ENCODE data around the gene ANKMY1. TPM values are rescaled to one million over a fixed set of nuclear protein-coding genes. Genes with fewer than 3 reads are reported as not detected.

The ANKMY1 gene
- total RNA-seq, 2 experiments from 2014 or later, result 28.2 to 31.5 TPM

DNA sequence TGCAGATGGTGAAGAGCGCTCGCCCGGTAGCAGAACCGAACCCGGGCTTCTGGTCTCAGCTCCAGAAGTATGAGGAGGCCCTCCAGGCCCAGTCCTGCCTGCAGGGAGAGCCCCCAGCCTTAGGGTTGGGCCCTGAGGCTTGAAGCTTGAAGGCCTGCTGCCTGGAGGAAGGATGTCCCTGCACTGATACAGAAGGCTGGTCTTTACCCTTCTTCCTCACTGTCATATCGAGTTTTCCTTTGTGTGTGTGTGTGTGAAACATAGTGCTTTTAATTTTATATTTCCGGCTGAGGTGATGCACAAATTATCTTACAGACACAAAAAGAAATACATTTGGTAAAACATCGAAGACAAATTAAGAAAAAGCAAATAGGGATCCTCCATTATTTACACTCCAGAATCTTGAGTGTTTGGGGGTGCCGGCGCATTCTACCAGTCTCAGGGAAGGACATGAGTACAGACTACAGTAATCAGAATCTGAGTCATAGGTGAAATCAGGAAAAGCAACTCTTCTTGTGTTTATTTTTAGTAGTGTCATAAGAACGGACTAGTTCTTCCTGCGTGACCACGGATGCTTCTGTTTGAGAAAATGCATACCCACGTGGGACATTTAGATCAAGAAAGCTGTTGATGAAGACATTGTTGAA is 3.7 kb upstream of the ANKMY1 start:
- Mint-ChIP-seq H3K4me1 (peaks cover 75% of the 10 kb centered on the region), H3K4me3 (peak overlapping the region; percentile 92), H3K36me3 (ENCODE audit: low read depth) (peaks cover 62% of the 10 kb centered on the region), H3K9me3 (no peaks in the 10 kb centered on the region), H3K27ac (peak overlapping the region; percentile 87), H3K27me3 (no peaks in the 10 kb centered on the region)
- ChIA-PET CTCF (interaction anchor here (1.4 to 2.4 kb wide), 5 partner anchors 18 to 60 kb away, joined by 3 to 13 read pairs (median 8); partner anchors contain the start of gene CAPN10), POLR2A (interaction anchor here (0.8 to 2.8 kb wide), 14 partner anchors 7 to 754 kb away, joined by 3 to 74 read pairs (median 6); partner anchors contain the start of genes CAPN10, GPR35, HDLBP and PASK)
- peak; percentile 34 for DNase-seq

DNA sequence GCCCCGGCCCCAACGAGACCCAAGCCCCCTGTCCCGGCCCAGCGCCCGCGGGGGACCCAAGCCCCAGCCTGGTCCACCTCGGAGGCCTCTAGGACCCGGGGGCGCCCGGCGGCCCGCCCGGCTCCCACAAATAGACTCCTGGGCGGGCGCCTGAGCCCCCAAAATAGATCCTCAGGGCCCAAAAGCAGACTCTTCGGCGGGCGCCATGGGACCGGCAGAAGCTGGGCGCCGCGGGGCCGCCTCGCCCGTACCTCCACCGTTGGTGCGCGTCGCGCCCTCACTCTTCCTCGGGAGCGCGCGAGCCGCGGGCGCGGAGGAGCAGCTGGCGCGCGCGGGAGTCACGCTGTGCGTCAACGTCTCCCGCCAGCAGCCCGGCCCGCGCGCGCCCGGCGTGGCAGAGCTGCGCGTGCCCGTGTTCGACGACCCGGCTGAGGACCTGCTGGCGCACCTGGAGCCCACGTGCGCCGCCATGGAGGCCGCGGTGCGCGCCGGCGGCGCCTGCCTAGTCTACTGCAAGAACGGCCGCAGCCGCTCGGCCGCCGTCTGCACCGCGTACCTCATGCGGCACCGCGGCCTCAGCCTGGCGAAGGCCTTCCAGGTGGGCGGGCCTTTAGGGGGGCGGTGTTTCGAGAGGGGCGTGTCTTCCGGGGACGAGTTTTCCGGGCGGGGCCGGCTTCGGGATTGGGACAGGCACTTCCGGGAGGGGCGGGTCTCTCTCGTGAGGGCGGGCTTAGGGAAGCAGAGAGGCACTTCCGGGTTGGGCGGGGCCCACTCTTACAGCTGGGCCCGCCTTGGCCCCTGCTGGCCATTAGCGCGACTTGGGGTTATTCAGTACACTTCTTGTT is 2.9 kb upstream of the ANKMY1 start:
- peak; percentile 100 for DNase-seq
- CTCF ChIA-PET, result interaction anchor here (1.4 to 2.4 kb wide), 5 partner anchors 19 to 61 kb away, joined by 3 to 13 read pairs (median 8); partner anchors contain the start of gene CAPN10
- Mint-ChIP-seq H3K27ac (peak overlapping the region; percentile 87), H3K9me3 (no peaks in the 10 kb centered on the region), H3K36me3 (ENCODE audit: low read depth) (peaks cover 61% of the 10 kb centered on the region), H3K4me1 (peaks cover 75% of the 10 kb centered on the region), H3K27me3 (no peaks in the 10 kb centered on the region), H3K4me3 (peak overlapping the region; percentile 92)
- POLR2A ChIA-PET, result interaction anchor here (0.7 to 2.8 kb wide), 17 partner anchors 8 to 1143 kb away, joined by 3 to 74 read pairs (median 5); partner anchors contain the start of genes CAPN10, GPR35, HDLBP and PASK

DNA sequence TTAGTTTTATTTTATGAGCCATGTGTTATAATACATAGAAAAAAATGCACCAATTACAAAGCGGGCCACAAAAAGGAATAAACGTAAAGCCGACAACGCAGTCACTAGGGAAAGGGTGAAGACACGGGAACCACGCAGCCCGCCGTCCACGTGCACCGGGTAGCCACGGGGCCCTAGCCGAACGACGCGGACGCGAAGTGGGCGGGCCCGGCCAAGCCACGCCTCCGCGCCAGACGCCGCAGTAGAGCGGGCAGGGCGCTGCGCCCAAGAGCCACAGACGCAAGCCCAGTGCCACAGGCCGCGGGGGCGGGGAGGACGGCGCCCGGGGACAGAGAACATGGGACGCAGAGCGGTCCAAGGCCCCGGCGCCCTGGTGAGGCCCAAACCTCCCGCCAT is 2.3 kb upstream of the ANKMY1 start, which contains the start of gene DUSP28:
Gene DUSP28, plus strand, starts transcription at position 274 of the 396 bp plus-strand sequence. CDS start 328 bp downstream, outside the sequence.
- DNase-seq, result peak; percentile 92
- Mint-ChIP-seq H3K36me3 (ENCODE audit: low read depth) (peaks cover 57% of the 10 kb centered on the region), H3K9me3 (no peaks in the 10 kb centered on the region), H3K4me3 (peak within 1 kb of the TSS; percentile 92), H3K4me1 (peaks cover 69% of the 10 kb centered on the region), H3K27me3 (no peaks in the 10 kb centered on the region), H3K27ac (peak within 1 kb of the TSS; percentile 87)
- ChIA-PET CTCF (interaction anchor here (1.2 to 2.4 kb wide), 6 partner anchors 20 to 62 kb away, joined by 3 to 13 read pairs (median 7); partner anchors contain the start of gene CAPN10), POLR2A (interaction anchor here (0.7 to 2.8 kb wide), 13 partner anchors 9 to 1143 kb away, joined by 3 to 74 read pairs (median 7); partner anchors contain the start of genes CAPN10, GPR35, PASK and RNPEPL1)

DNA sequence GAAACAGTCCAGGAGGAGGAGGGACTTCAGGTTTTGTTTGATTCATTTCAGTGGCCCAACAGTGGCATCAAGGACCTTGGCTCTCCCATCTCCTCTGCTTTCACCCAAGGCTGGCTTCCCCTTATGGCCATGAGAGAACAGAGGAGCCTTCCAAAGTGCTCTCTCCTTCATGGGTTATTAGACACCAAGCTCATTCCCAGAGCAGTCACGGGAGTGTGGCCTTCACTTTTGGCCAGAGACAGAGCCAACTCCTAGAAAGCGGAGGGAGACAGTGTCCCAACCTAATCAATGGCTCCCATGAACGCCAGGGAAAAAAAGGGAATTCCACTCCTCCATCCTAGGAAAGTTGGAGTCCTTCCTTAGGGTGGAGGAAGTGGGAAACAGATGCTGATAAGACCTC is 1.5 kb upstream of the ANKMY1 start:
- POLR2A ChIA-PET, result interaction anchor here (1.0 to 2.8 kb wide), 5 partner anchors 13 to 590 kb away, joined by 3 to 22 read pairs (median 5); partner anchors contain the start of genes CAPN10 and PASK
- peaks cover 61% of the 10 kb centered on the region for H3K4me1 Mint-ChIP-seq

DNA sequence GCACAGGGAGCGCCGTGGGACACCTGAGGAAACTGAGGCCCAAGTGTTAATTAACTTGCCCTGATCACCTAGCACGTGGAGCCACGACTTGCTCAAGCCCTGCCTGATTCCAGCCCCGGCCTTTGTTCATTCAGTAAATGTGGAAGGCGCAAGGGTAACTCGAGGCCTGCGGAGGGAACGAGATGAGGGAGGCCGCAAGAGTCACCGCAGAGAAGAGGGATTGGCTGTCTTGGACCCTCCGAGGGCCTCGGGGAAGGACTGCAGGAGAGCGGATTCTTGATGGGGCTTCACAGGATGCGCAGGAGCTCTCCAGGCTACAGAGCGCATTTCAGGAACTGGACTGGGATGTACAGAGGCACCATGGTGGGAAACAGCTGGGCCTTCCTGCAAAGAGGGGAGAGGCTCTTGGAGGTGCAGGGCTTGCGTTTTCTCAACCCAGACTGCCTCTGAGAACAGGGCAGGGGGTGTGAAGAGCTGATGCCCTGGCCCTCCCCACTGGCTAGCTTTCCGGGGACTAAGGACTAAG is 511 bp upstream of the ANKMY1 start:
- Mint-ChIP-seq H3K4me3 (peak overlapping the region; percentile 92), H3K36me3 (ENCODE audit: low read depth) (peaks cover 49% of the 10 kb centered on the region), H3K9me3 (no peaks in the 10 kb centered on the region), H3K4me1 (peaks cover 51% of the 10 kb centered on the region), H3K27ac (peak overlapping the region; percentile 49), H3K27me3 (no peaks in the 10 kb centered on the region)
- POLR2A ChIA-PET, result interaction anchor here (3.1 kb wide), 1 partner anchor 8 kb away, joined by 19 read pairs; no protein-coding TSS in a partner anchor
- DNase-seq, result no peak
- CTCF ChIA-PET, result interaction anchor here (1.1 to 2.4 kb wide), 2 partner anchors 8 to 44 kb away, joined by 4 to 22 read pairs; no protein-coding TSS in a partner anchor

More for the DNA sequence above, 1.5 kb upstream of the ANKMY1 start:
- H3K27ac Mint-ChIP-seq, result peak overlapping the region; percentile 78
- H3K9me3 Mint-ChIP-seq, result no peaks in the 10 kb centered on the region
- CTCF ChIA-PET, result interaction anchor here (1.2 kb wide), 1 partner anchor 45 kb away, joined by 4 read pairs; no protein-coding TSS in a partner anchor
- H3K4me3 Mint-ChIP-seq, result peak overlapping the region; percentile 92
- peaks cover 52% of the 10 kb centered on the region for H3K36me3 Mint-ChIP-seq (ENCODE audit: low read depth)
- no peak for DNase-seq
- H3K27me3 Mint-ChIP-seq, result no peaks in the 10 kb centered on the region

DNA sequence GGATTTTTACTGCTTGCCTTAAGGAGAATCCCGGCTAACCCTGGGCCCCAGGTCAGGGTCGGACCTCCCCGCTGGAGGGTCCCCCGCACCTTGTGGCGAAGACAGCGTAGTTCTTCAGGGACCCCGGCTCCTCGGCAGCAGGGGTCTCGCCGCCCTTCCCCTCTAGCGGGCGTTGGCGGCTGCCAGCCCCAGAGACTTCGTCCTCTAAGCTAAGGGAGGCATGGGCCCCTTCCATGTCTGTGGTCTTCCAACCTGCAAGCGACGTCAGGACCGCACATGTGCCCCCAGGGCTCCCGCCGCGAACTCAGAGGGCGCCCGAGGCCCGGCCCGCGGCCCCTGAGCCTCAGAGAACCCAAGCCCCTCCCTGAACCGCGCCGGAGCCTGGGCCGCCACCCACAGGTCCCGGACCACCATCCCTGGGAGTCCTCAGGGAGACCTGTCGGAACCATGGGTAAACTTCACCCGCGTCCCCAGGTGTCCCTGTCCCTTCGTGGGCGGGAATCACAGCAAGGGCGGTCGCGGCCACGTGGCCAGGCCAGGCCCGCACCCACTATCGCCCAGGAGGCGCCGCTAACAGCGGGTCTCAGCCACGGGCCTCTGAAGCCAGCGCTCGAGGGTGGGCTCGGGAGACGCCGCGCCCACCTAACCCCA is 562 bp downstream of the ANKMY1 start:
- ChIA-PET POLR2A (interaction anchor here (1.0 to 3.1 kb wide), 2 partner anchors 9 to 30 kb away, joined by 4 to 19 read pairs; partner anchors contain the start of gene CAPN10), CTCF (interaction anchor here (1.0 to 2.4 kb wide), 7 partner anchors 9 to 43 kb away, joined by 4 to 22 read pairs (median 8); partner anchors contain the start of gene CAPN10)
- DNase-seq, result no peak
- no peaks in the 10 kb centered on the region for H3K27me3 Mint-ChIP-seq
- H3K9me3 Mint-ChIP-seq, result no peaks in the 10 kb centered on the region
- peak overlapping the region; percentile 37 for H3K4me3 Mint-ChIP-seq
- H3K27ac Mint-ChIP-seq, result no peak overlapping the region
- H3K4me1 Mint-ChIP-seq, result peaks cover 40% of the 10 kb centered on the region
- H3K36me3 Mint-ChIP-seq (ENCODE audit: low read depth), result peaks cover 46% of the 10 kb centered on the region

DNA sequence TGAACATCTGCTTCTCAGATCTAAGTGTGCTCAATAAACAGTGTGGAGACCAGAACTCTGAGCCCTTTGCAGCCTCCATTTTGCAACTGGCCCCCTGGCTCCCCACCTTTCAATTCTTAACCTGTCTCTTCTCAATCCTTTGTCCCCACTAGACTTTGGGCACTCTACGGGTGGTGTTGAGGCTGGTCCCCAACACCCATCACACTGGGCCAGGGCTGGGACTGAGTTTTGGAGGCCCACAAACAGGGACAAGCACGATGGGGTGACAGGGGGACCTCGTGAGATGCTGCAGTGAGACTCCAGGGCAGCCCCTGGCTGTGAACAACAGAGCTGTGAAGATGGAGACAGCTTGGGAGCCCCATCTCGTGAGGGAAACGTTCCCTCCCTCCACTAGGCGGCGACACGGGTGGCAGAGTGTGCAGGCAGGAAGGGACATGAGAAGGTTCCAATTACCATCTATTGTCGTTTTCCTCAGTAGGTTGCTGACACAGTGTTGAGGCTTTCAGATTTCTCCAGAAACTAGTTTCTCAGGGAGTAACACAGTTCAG is 1.2 kb downstream of the ANKMY1 start:
- Mint-ChIP-seq H3K27me3 (no peaks in the 10 kb centered on the region), H3K36me3 (ENCODE audit: low read depth) (peaks cover 49% of the 10 kb centered on the region), H3K4me3 (peak overlapping the region; percentile 37), H3K27ac (peak overlapping the region; percentile 48), H3K9me3 (no peaks in the 10 kb centered on the region), H3K4me1 (peaks cover 36% of the 10 kb centered on the region)
- ChIA-PET CTCF (interaction anchor here (1.0 to 2.4 kb wide), 6 partner anchors 9 to 43 kb away, joined by 5 to 22 read pairs (median 8); partner anchors contain the start of gene CAPN10), POLR2A (interaction anchor here (1.0 to 3.1 kb wide), 2 partner anchors 10 to 30 kb away, joined by 4 to 19 read pairs; partner anchors contain the start of gene CAPN10)
- DNase-seq, result peak; percentile 81

DNA sequence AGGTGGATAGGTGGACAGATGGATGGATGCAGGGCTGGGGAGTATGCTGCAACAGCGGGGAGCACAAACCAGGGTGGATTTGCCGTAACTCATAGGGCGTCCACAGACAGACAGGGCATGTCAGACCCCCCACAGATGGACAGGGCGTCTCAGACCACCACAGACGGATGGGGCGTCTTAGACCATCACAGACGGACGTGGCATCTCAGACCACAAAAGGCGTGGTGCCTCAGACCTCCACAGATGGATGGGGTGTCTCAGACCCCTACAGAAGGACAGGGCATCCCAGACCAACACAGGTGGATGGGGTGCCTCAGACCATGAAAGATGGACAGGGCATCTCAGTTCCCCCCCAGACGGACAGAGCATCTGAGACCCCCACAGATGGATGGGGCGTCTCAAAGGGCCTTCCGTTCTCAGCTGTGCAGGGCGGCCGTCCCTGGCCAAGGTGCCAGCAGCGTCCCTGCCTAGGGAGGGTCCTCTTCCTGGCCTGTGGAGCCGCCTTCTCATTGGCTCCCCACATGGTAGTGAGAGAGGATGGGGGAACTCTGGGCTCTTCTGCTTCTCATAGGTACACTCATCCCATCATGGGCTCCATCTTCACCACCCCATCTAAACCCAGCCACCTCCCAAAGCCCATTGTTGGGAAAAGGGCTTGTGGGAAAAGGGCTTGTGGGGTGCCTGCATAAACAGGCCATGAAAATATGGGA is 2.1 kb downstream of the ANKMY1 start:
- Mint-ChIP-seq H3K27ac (no peak overlapping the region), H3K4me3 (no peak overlapping the region), H3K27me3 (no peaks in the 10 kb centered on the region), H3K36me3 (ENCODE audit: low read depth) (peaks cover 52% of the 10 kb centered on the region), H3K4me1 (peaks cover 31% of the 10 kb centered on the region), H3K9me3 (peaks cover 6% of the 10 kb centered on the region)
- ChIA-PET POLR2A (interaction anchor here (3.1 kb wide), 1 partner anchor 11 kb away, joined by 19 read pairs; no protein-coding TSS in a partner anchor), CTCF (interaction anchor here (1.9 to 2.4 kb wide), 3 partner anchors 10 to 42 kb away, joined by 8 to 22 read pairs (median 10); no protein-coding TSS in a partner anchor)
- no peak for DNase-seq

DNA sequence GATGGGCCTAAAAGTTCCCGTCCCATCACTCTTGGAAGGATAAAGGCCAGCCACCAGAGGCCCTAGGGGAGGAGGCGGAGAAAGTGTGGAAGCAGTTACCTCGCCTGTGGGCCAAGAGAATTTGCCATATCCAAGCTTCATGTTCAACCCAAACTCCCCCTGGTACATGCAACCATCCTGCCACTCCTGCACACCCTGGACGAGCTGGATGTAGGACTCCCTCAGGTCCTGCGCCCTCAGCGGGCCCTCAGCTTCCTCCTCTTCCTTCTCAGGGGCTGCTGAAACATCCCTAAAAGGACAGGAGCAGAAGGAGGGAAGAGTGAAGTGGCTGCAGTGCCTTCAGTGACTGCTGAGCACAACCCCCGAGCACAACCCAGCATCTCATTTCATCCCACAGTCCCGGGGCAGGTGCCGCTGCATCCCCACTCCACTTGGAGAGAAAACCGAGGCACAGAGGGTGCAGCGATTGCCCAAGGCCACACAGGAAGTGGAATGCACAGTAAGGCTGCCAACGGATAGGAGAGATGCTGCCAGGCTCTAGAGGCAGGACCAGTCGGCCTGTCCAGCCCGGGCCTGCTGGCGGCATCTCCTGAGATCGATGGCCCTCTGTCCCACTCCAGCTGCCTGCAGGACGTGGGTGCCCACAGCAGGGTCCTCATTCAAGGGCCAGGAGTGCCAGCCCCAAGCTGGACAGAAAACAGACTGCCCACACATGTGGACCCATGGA is 2.9 kb downstream of the ANKMY1 start:
- Mint-ChIP-seq H3K36me3 (ENCODE audit: low read depth) (peaks cover 56% of the 10 kb centered on the region), H3K27me3 (no peaks in the 10 kb centered on the region), H3K4me3 (no peak overlapping the region), H3K4me1 (peaks cover 29% of the 10 kb centered on the region), H3K9me3 (peaks cover 6% of the 10 kb centered on the region), H3K27ac (no peak overlapping the region)
- DNase-seq, result no peak
- CTCF ChIA-PET, result interaction anchor here (1.1 to 2.0 kb wide), 2 partner anchors 11 to 41 kb away, joined by 4 to 10 read pairs; no protein-coding TSS in a partner anchor
- POLR2A ChIA-PET, result no interaction called here

DNA sequence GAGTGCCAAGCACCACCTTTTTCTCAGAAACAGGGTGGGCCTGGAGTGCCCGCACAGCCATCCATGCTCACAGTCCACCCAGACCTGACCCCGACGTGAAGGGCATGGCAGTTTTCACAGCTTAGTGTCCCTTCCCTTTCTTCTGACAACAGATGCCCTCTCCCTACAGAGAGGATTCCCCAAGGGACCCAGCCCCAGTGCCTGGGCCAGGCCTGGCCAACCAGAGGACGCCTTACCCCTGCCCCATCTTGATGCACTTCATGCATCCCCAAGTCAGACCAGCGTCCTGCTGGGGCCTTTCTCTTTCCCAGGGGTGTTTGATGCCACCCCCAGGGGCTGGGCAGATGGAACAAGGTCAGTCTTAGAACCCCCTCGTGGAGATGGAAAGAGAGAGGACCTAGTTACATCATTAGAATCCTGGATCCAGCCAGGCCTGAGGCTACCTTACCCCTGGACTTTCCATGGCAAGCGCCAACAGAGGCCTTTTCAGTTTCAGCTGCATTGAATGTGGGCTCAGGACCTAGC is 3.8 kb downstream of the ANKMY1 start:
- Mint-ChIP-seq H3K27me3 (no peaks in the 10 kb centered on the region), H3K9me3 (peaks cover 6% of the 10 kb centered on the region), H3K36me3 (ENCODE audit: low read depth) (peaks cover 52% of the 10 kb centered on the region), H3K27ac (no peak overlapping the region), H3K4me1 (peaks cover 20% of the 10 kb centered on the region), H3K4me3 (no peak overlapping the region)
- DNase-seq, result no peak
- POLR2A ChIA-PET, result no interaction called here
- CTCF ChIA-PET, result interaction anchor here (0.7 to 1.1 kb wide), 2 partner anchors 12 to 273 kb away, joined by 4 read pairs; no protein-coding TSS in a partner anchor
